DMS114 treated with DMSO at 0.1 percent for 48 hours (cell line): ENCODE results near the gene CDH13.

ENCODE experiments used
- DNase-seq: peaks from one replicate; lab custom pipeline; 2025; ENCODE audit not compliant: unreplicated experiment; lab: John Stamatoyannopoulos, UW

CDH13 gene

DNA sequence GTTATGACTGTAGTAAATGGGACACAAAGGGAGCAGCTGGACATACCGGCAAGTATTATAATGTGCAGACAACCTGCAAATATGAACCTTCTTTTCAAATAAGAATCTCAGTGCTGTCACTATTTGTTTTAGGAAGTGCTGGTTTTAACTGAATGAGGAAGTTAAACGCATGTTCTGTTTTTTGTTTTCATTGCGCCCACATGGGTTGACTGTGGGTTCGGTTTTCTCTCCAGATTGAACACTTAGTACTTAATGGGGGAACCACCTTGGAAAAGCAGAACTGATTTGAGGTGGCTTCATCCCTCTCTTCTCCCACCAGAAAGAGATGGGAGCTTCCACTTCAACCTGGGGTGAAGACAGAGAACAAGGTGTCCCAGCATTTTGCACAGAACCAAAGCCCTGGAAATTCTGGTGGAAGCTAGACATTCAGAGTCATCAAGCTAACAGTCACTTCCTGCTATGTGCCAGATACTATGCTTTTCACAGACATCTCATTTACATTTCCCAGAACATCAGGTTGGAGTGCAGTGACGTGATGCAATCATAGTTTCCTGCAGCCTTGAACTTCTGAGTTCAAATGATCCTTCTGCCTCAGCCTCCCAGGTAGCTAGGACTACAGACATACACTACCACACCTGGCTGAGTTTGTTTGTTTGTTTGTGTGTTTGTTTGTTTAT lies 149.8 kb downstream of the CDH13 start:
- DNase-seq: no peak

DNA sequence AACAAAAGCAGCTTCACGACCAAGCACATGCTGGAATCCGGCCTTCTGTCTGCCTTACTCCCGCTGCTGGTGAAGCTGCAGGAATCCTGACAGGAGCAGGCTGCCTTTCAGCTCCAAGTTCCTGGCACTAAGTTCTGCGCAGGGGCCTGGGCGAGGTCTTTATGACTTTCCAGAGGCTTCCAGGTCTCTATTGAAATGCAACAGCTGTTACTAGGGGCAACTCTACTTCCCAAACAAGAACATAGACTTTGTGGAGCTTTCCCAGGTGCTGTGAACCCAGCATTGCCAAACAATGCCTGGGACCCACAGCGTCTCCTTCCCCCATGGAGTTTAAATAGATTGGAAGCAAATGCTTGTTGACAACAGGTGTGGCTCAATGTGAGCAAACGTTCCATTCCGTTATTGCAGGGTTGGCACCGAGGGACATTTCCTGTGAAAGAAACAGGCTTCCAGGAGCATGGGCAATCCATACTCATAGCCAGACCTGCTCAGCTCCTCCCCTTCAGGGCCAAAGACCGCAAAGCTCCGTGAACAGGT lies 156.0 kb downstream of the CDH13 start:
- no peak for DNase-seq

DNA sequence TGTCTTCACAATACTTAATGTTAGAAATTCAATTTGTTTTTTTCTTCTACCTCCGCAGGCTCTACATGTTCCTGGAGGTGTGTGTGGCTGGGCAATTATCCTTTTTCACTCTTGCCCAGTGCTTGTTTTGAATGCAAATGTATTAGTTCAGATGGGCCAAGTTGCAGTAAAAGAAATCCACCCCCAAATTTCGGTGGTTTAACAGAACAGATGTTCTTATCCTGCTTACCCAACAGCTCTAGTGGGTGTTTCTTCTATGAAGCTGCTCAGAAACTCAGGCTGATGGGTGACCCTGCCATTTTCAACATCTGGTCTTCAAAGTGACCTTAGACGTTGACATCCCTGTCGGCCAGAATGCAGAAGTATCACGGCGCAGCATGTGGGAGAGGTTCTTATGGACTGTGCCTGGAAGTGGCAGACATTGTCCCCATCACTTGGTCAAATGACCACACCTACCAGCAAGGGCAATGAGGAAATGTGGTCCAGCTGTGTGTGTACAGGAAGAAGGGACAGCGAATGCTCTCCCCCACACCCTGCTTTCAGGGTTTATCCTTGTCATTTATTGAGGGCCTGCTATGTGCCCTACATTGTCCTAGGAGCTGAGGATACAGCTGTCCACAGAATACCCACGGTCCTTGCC lies 157.3 kb downstream of the CDH13 start:
- no peak for DNase-seq

DNA sequence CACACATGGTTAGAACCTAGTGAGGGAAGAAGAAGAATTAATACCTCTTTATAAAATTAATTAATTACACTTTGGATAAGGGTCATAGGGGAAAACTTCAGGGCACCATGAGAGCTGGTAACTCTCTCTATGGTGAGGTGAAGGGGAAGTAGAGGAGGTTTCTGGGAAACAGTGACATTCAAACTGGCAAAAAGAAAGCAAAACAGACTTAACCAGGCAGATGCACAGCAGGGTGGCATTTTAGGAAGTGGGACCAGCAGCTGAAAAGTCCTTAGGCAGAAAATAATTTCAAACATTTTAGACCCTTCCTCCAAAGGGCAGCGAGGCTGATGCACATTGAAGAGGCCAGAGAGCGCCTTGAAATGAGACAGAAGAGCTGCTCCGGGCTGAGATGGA lies 157.8 kb downstream of the CDH13 start:
- DNase-seq: no peak

- DNase-seq: no peak
These were observed 161.5 kb downstream of the CDH13 start for GRCh38 chr16:82788225-82788624.

- DNase-seq: no peak
These were observed 162.2 kb downstream of the CDH13 start for GRCh38 chr16:82788919-82789318.

- no peak for DNase-seq
These were observed 165.9 kb downstream of the CDH13 start for GRCh38 chr16:82792693-82793092.

GRCh38 chr16:82793528-82794245 lies 166.9 kb downstream of the CDH13 start:
- DNase-seq: no peak

GRCh38 chr16:82796047-82796446 lies 169.3 kb downstream of the CDH13 start:
- no peak for DNase-seq

DNA sequence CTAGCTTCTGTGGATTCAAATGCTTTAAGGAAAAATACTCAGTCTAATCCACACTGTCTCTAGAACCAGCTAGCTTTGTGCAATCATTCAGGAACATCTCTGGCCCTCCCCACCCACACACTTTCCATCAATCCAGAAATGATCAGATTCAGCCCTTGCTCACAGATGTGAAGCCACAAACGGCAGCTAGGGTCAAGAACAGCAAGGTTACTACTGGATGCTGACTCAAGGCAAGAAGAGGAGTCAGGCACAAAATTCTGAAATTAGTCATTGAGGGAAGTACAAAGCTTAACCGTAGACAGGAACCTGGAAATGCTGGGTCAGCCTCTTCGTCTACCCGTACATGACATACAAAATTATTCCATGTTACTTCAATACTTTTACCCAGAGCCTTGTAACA lies 174.6 kb downstream of the CDH13 start:
- no peak for DNase-seq

DNA sequence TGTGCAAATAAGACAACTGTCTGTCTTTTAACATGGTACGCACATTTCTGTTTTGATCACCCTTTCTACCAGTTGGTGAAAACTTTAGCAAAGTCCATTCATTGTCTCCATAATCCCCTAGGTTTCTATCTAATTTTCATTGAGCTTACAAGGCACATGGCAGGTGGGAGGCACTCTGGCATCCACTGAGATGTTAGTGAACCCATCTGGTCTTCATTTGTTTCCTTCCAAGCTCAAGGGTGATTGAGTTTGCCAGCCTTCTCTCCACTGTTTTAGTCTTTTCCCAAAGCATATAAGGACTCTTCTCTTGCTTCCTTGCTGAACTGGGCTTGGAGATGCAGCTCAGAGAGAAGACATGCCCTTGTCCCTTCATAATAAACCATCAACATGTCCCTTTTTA lies 179.1 kb downstream of the CDH13 start:
- no peak for DNase-seq

DNA sequence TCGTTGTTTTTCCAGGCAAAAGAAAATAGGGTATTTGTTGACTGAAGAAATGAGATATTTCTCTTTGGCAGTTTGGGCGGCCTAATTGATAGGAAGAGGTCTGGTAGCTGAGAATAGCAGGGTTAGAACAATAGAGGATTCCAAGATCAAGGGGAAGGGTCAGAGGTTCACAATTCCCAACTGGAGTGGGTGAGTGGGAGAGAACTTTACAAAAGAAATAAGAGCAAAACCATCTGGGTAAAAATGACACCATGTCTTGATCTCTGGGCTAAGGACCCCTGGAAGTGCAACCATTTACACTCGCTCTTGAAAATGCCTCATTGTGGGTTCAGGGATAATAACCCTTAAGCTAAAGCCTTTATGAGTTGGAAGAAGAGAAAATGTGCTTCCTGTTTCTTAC lies 180.5 kb downstream of the CDH13 start:
- DNase-seq: no peak

GRCh38 chr16:82808036-82808435 lies 181.3 kb downstream of the CDH13 start:
- no peak for DNase-seq

DNA sequence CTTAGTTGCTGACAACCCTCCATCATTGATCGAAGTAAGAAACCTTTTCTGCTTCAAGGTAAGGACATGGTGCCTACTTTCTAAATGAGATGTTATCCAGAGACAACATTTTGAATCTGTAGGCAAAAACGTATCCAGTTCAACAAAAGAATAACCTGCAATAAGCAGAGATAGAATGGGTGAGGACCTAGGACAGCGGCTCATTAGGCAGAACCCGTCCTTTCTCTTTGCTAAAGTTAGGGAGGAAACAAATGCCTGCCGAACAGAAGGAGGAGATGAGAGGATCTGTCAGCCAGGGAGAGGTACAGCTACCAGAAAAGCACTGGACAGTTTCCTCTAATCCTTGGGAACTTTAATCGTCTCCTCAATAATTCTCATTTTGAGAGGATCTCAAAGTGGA lies 183.3 kb downstream of the CDH13 start:
- no peak for DNase-seq

GRCh38 chr16:82814059-82814458 lies 187.3 kb downstream of the CDH13 start:
- no peak for DNase-seq

GRCh38 chr16:82819286-82819685 lies 192.5 kb downstream of the CDH13 start:
- no peak for DNase-seq

- no peak for DNase-seq
These were observed 194.1 kb downstream of the CDH13 start for GRCh38 chr16:82820855-82821254.

GRCh38 chr16:82824408-82824807 lies 197.6 kb downstream of the CDH13 start:
- no peak for DNase-seq

GRCh38 chr16:82829301-82829700 lies 202.5 kb downstream of the CDH13 start:
- no peak for DNase-seq

GRCh38 chr16:82830944-82831343 lies 204.2 kb downstream of the CDH13 start:
- DNase-seq: no peak

GRCh38 chr16:82832821-82833220 lies 206.1 kb downstream of the CDH13 start:
- no peak for DNase-seq

GRCh38 chr16:82833378-82833993 lies 206.7 kb downstream of the CDH13 start:
- DNase-seq: no peak
